ENCODE measurements around the gene FUBP1.
"Not testable (repeated sequence)": the region's sequence is repeated elsewhere in the genome, so short reads cannot be mapped to it uniquely, and the experiment has no call there.

The FUBP1 gene

GRCh38 chr1:77940921-77941570 lies 37.8 kb downstream of the FUBP1 start:
- DNase-seq = no peak

- DNase-seq = no peak
These were observed 40.2 kb downstream of the FUBP1 start for GRCh38 chr1:77938651-77939050.

- no peak for DNase-seq
These were observed 49.1 kb downstream of the FUBP1 start for GRCh38 chr1:77929806-77930205.

- DNase-seq = no peak
These were observed 51.5 kb downstream of the FUBP1 start for GRCh38 chr1:77927414-77927813.

- DNase-seq = no peak
These were observed 52.1 kb downstream of the FUBP1 start for GRCh38 chr1:77926561-77927357.

- DNase-seq = no peak
These were observed 52.9 kb downstream of the FUBP1 start for GRCh38 chr1:77925956-77926355.

- DNase-seq = no peak
These were observed 53.4 kb downstream of the FUBP1 start for GRCh38 chr1:77925518-77925917.

GRCh38 chr1:77918918-77919317 lies 60.0 kb downstream of the FUBP1 start:
- DNase-seq = not testable (repeated sequence)

GRCh38 chr1:77910116-77910515 lies 68.8 kb downstream of the FUBP1 start:
- no peak for DNase-seq

GRCh38 chr1:77906624-77907023 lies 72.2 kb downstream of the FUBP1 start:
- DNase-seq = no peak

- no peak for DNase-seq
These were observed 72.8 kb downstream of the FUBP1 start for GRCh38 chr1:77906019-77906545.

GRCh38 chr1:77905603-77906002 lies 73.3 kb downstream of the FUBP1 start:
- DNase-seq = no peak

- DNase-seq = no peak
These were observed 78.1 kb downstream of the FUBP1 start for GRCh38 chr1:77900687-77901293.

- DNase-seq = no peak
These were observed 79.1 kb downstream of the FUBP1 start for GRCh38 chr1:77899647-77900320.
